WTC11 (cell line): Measurements from ENCODE around the gene MBNL1. TPM values are rescaled to one million over a fixed set of nuclear protein-coding genes. Genes with fewer than 3 reads are reported as not detected.

Experiments
- ATAC-seq: fragments of 200-7000 bp; cut with Tn5 transposase; 2 replicates; pipeline ENCODE4 v1.10.0; 2021; ENCODE audit warnings: mild to moderate bottlenecking, moderate library complexity
- CTCF ChIA-PET: fragments of 300-600 bp; sonication (Branson Sonifier 250); formaldehyde crosslinking; loops from one replicate; lab custom pipeline; 2021; ENCODE audit warnings: antibody characterized with exemption; lab: Charles Lee
- POLR2A ChIA-PET: fragments of 350-600 bp; sonication (Branson Sonifier 250); formaldehyde crosslinking; loops from one replicate; lab custom pipeline; 2021; ENCODE audit warnings: antibody characterized with exemption; lab: Charles Lee
- DNase-seq: peaks from one replicate; pipeline ENCODE4 v3.0.0; 2021; ENCODE audit warnings: low spot score
- H3K27ac Mint-ChIP-seq: 2 replicates; pipeline ENCODE4 v1.8.0; 2021; ENCODE audit warnings: mixed read lengths
- H3K27me3 Mint-ChIP-seq: 2 replicates; pipeline ENCODE4 v1.8.0; 2021; ENCODE audit warnings: low read depth, mild to moderate bottlenecking, moderate library complexity, mixed read lengths
- H3K36me3 Mint-ChIP-seq: 2 replicates; pipeline ENCODE4 v1.8.0; 2021; ENCODE audit warnings: mixed read lengths
- H3K4me1 Mint-ChIP-seq: 2 replicates; pipeline ENCODE4 v1.8.0; 2022; ENCODE audit warnings: mixed read lengths
- H3K4me3 Mint-ChIP-seq: 2 replicates; pipeline ENCODE4 v1.8.0; 2021; ENCODE audit warnings: mild to moderate bottlenecking, moderate library complexity, mixed read lengths
- H3K9me3 Mint-ChIP-seq: 2 replicates; pipeline ENCODE4 v1.8.0; 2021; ENCODE audit warnings: mixed read lengths
- CDX4 ChIP-seq: fragments of 250-450 bp; sonication (Bioruptor Pico); IDR thresholded peaks from 2 replicates; pipeline ENCODE4 v1.9.0; 2021; ENCODE audit warnings: moderate library complexity, mild to moderate bottlenecking, inconsistent platforms, borderline replicate concordance
- E2F4 ChIP-seq: sonication (generic); formaldehyde crosslinking; IDR thresholded peaks from 2 replicates; pipeline ENCODE4 v1.8.1; 2022; ENCODE audit warnings: low read depth, mild to moderate bottlenecking, moderate library complexity, missing genetic modification reagents, borderline replicate concordance
- E2F5 ChIP-seq: sonication (generic); formaldehyde crosslinking; IDR thresholded peaks from 2 replicates; pipeline ENCODE4 v1.8.1; 2022; ENCODE audit warnings: mild to moderate bottlenecking, moderate library complexity, missing genetic modification reagents
- ERG ChIP-seq: fragments of 250-450 bp; sonication (Bioruptor Pico); IDR thresholded peaks from 2 replicates; pipeline ENCODE4 v1.8.0; 2021; ENCODE audit warnings: mild to moderate bottlenecking
- ESRRA ChIP-seq: sonication (generic); formaldehyde crosslinking; IDR thresholded peaks from 2 replicates; pipeline ENCODE4 v1.8.1; 2022; ENCODE audit warnings: mild to moderate bottlenecking, missing genetic modification reagents, borderline replicate concordance
- HMGA2 ChIP-seq: fragments of 250-450 bp; sonication (Bioruptor Pico); IDR thresholded peaks from 2 replicates; pipeline ENCODE4 v1.4.0; 2021; ENCODE audit warnings: mild to moderate bottlenecking, moderate library complexity
- HMGXB4 ChIP-seq: sonication (generic); formaldehyde crosslinking; IDR thresholded peaks from 2 replicates; pipeline ENCODE4 v1.8.1; 2023; ENCODE audit warnings: mild to moderate bottlenecking, moderate library complexity, missing genetic modification reagents
- IRF2 ChIP-seq: sonication (generic); formaldehyde crosslinking; IDR thresholded peaks from 2 replicates; pipeline ENCODE4 v1.8.0; 2022; ENCODE audit warnings: low read depth, missing genetic modification reagents, borderline replicate concordance
- JUN ChIP-seq: sonication (generic); formaldehyde crosslinking; IDR thresholded peaks from 2 replicates; pipeline ENCODE4 v1.8.0; 2023; ENCODE audit warnings: mild to moderate bottlenecking, missing genetic modification reagents
- MLX ChIP-seq: sonication (generic); formaldehyde crosslinking; IDR thresholded peaks from 2 replicates; pipeline ENCODE4 v1.8.1; 2023; ENCODE audit warnings: mild to moderate bottlenecking, missing genetic modification reagents, moderate library complexity
- MXD4 ChIP-seq: fragments of 250-450 bp; sonication (Bioruptor Pico); IDR thresholded peaks from 2 replicates; pipeline ENCODE4 v1.8.0; 2021; ENCODE audit warnings: mild to moderate bottlenecking, moderate library complexity, borderline replicate concordance
- MYBL2 ChIP-seq: sonication (generic); formaldehyde crosslinking; IDR thresholded peaks from 2 replicates; pipeline ENCODE4 v1.8.1; 2023; ENCODE audit warnings: mild to moderate bottlenecking, moderate library complexity, missing genetic modification reagents
- NFYB ChIP-seq: sonication (generic); formaldehyde crosslinking; conservative IDR thresholded peaks from 2 replicates; pipeline ENCODE4 v1.8.0; 2022; ENCODE audit warnings: low read depth, missing genetic modification reagents
- NR1H2 ChIP-seq: sonication (generic); formaldehyde crosslinking; IDR thresholded peaks from 2 replicates; pipeline ENCODE4 v1.9.0; 2021; ENCODE audit warnings: mild to moderate bottlenecking, moderate library complexity, missing genetic modification reagents
- OVOL2 ChIP-seq: fragments of 250-450 bp; sonication (Bioruptor Pico); IDR thresholded peaks from 2 replicates; pipeline ENCODE4 v1.9.0; 2021; ENCODE audit warnings: mild to moderate bottlenecking, borderline replicate concordance
- RELA ChIP-seq: sonication (generic); formaldehyde crosslinking; IDR thresholded peaks from 2 replicates; pipeline ENCODE4 v1.8.1; 2022; ENCODE audit warnings: missing genetic modification reagents, mild to moderate bottlenecking, borderline replicate concordance
- SMAD4 ChIP-seq: sonication (generic); formaldehyde crosslinking; IDR thresholded peaks from 2 replicates; pipeline ENCODE4 v1.8.0; 2022; ENCODE audit warnings: mild to moderate bottlenecking, missing genetic modification reagents
- SOX15 ChIP-seq: fragments of 250-450 bp; sonication (Bioruptor Pico); IDR thresholded peaks from 2 replicates; pipeline ENCODE4 v1.9.0; 2021; ENCODE audit warnings: mild to moderate bottlenecking
- TP53 ChIP-seq: sonication (generic); formaldehyde crosslinking; IDR thresholded peaks from 2 replicates; pipeline ENCODE4 v1.8.1; 2023; ENCODE audit warnings: mild to moderate bottlenecking, missing genetic modification reagents
- ZBTB21 ChIP-seq: sonication (generic); formaldehyde crosslinking; IDR thresholded peaks from 2 replicates; pipeline ENCODE4 v1.8.1; 2023; ENCODE audit warnings: mild to moderate bottlenecking, missing genetic modification reagents, borderline replicate concordance
- ZSCAN18 ChIP-seq: fragments of 250-450 bp; sonication (Bioruptor Pico); IDR thresholded peaks from 2 replicates; pipeline ENCODE4 v2.1.2; 2022; ENCODE audit warnings: mild to moderate bottlenecking, moderate library complexity
- total RNA-seq: library from RNA; stranded (reverse); gene quantifications from 3 replicates; pipeline ENCODE4 v1.2.3, GENCODE V29; 2021

The MBNL1 gene
- total RNA-seq, 1 experiment from 2014 or later, result 20.4 TPM

GRCh38 chr3:152497890-152498289 is 229.2 kb downstream of the MBNL1 start:
- Mint-ChIP-seq H3K9me3 (peaks cover 13% of the 10 kb centered on the region), H3K4me3 (no peak overlapping the region), H3K27ac (no peak overlapping the region), H3K27me3 (no peaks in the 10 kb centered on the region), H3K4me1 (peaks cover 21% of the 10 kb centered on the region), H3K36me3 (peaks cover 5% of the 10 kb centered on the region; the same call in 1 of the 2 replicates)
- no peak for TF ChIP-seq NFYB (CRISPR knock-in tag)
- ATAC-seq (no peak), DNase-seq (no peak)
- ChIA-PET CTCF (no interaction called here), POLR2A (no interaction called here)

GRCh38 chr3:152499791-152500385 is 231.2 kb downstream of the MBNL1 start:
- CTCF ChIA-PET, result no interaction called here
- peaks cover 5% of the 10 kb centered on the region; the same call in 1 of the 2 replicates for H3K36me3 Mint-ChIP-seq
- H3K4me1 Mint-ChIP-seq, result peaks cover 21% of the 10 kb centered on the region
- no peak for DNase-seq
- ATAC-seq, result no peak
- H3K9me3 Mint-ChIP-seq, result peaks cover 13% of the 10 kb centered on the region
- POLR2A ChIA-PET, result no interaction called here
- H3K27me3 Mint-ChIP-seq, result no peaks in the 10 kb centered on the region
- TF ChIP-seq SMAD4 (no peak), CDX4 (CRISPR knock-in tag) (no peak), E2F5 (CRISPR knock-in tag) (no peak), IRF2 (no peak), E2F4 (CRISPR knock-in tag) (no peak), RELA (no peak), ERG (no peak), MLX (CRISPR knock-in tag) (no peak), NR1H2 (no peak), ZSCAN18 (CRISPR knock-in tag) (no peak), OVOL2 (no peak), ZBTB21 (CRISPR knock-in tag) (no peak), MYBL2 (CRISPR knock-in tag) (no peak), SOX15 (CRISPR knock-in tag) (no peak), TP53 (CRISPR knock-in tag) (no peak), JUN (CRISPR knock-in tag) (no peak), MXD4 (CRISPR knock-in tag) (no peak), ESRRA (CRISPR knock-in tag) (no peak), HMGXB4 (CRISPR knock-in tag) (no peak), HMGA2 (CRISPR knock-in tag) (no peak)
- no peak overlapping the region for H3K4me3 Mint-ChIP-seq
- no peak overlapping the region for H3K27ac Mint-ChIP-seq
